GM13976 (cell line): Measurements from ENCODE around the gene CDON.

Experiments used
- DNase-seq: peaks from one replicate; pipeline ENCODE4 v3.0.0; 2012; ENCODE audit warnings: low spot score
- in situ Hi-C: fragments of 300-500 bp; cut with MboI; formaldehyde crosslinking; loops from one replicate; pipeline ENCODE4 v1.12.0; 2022; ENCODE audit warnings: low sequenced_read_pairs, mixed read lengths, inconsistent platforms; ENCODE audit not compliant: unreplicated experiment
- TF ChIP-seq, protein P1 (sequence below): IDR thresholded peaks from 2 replicates; pipeline ENCODE4 v1.5.1; 2012; ENCODE audit warnings: borderline replicate concordance, mild to moderate bottlenecking; ENCODE audit not compliant: insufficient read depth; ENCODE audit errors: extremely low read depth, missing control alignments, control extremely low read depth

Gene CDON

DNA sequence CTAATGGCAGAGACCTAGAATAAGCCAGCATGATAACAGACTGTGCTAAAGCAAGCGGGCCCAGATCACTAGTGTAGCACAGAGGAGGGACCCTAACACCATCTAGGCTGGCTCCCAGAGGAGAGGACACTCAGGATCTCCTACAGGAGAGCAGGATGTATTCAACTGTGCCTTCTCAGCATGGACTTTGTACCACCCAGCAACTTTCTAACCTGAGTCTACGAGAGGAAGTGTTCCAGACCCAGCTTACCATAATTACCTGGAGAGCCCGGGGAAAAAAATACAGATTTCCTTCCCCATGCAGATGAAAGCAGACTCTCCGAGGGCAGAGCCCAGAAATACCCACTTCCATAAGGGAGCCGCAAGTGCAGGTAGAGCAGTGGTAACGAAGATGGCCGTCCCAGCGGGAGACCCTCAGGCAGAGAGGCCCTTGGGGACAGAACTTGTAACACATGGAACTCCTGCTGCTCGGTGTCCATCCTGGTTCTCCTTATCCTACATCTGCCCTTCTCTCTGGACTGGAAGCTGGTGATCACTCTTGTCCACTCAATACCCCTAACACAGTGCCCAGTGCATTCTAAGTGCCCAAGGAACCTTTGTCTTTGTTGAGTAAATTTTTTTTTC, 138.2 kb downstream of the CDON start:
- no peak for DNase-seq
- TF ChIP-seq, protein P1, sequence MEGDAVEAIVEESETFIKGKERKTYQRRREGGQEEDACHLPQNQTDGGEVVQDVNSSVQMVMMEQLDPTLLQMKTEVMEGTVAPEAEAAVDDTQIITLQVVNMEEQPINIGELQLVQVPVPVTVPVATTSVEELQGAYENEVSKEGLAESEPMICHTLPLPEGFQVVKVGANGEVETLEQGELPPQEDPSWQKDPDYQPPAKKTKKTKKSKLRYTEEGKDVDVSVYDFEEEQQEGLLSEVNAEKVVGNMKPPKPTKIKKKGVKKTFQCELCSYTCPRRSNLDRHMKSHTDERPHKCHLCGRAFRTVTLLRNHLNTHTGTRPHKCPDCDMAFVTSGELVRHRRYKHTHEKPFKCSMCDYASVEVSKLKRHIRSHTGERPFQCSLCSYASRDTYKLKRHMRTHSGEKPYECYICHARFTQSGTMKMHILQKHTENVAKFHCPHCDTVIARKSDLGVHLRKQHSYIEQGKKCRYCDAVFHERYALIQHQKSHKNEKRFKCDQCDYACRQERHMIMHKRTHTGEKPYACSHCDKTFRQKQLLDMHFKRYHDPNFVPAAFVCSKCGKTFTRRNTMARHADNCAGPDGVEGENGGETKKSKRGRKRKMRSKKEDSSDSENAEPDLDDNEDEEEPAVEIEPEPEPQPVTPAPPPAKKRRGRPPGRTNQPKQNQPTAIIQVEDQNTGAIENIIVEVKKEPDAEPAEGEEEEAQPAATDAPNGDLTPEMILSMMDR = no peak
- in situ Hi-C loops = loop anchor here (10.0 kb wide), 1 partner anchor 270 kb away; no protein-coding TSS in a partner anchor

DNA sequence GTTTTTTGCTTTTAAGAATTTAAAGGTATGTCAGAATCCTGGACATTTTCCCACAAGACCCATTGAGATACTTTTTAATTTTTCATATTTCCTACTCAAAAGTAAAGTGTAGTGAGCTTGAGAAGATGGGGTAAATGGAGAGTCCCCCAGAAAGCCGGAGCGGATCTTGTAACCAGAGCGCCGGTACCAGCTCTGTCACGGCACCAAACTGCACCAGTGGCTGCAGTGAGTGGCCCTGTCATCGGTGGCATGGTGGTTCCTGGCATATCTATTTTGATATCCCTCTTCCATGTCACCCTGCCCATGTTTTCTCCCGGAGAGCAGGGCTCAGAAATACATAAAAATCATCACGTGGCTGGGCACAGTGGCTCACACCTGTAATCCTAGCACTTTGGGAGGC, 139.0 kb downstream of the CDON start:
- in situ Hi-C loops = loop anchor here (10.0 kb wide), 1 partner anchor 271 kb away; no protein-coding TSS in a partner anchor

GRCh38 chr11:125923012-125923579, 139.6 kb downstream of the CDON start:
- in situ Hi-C loops = loop anchor here (10.0 kb wide), 1 partner anchor 272 kb away; no protein-coding TSS in a partner anchor
- TF ChIP-seq, protein P1 = peak; percentile 66
- peak; percentile 78 for DNase-seq

More for the DNA sequence above, 139.0 kb downstream of the CDON start:
- TF ChIP-seq, protein P1 = no peak
- no peak for DNase-seq

- DNase-seq = no peak
- TF ChIP-seq, protein P1 = no peak
- in situ Hi-C loops = loop anchor here (10.0 kb wide), 1 partner anchor 273 kb away; no protein-coding TSS in a partner anchor
These were observed 140.5 kb downstream of the CDON start for GRCh38 chr11:125922156-125922555.

- in situ Hi-C loops = loop anchor here (10.0 kb wide), 1 partner anchor 274 kb away; no protein-coding TSS in a partner anchor
- no peak for DNase-seq
These were observed 141.6 kb downstream of the CDON start for GRCh38 chr11:125921042-125921441.

DNA sequence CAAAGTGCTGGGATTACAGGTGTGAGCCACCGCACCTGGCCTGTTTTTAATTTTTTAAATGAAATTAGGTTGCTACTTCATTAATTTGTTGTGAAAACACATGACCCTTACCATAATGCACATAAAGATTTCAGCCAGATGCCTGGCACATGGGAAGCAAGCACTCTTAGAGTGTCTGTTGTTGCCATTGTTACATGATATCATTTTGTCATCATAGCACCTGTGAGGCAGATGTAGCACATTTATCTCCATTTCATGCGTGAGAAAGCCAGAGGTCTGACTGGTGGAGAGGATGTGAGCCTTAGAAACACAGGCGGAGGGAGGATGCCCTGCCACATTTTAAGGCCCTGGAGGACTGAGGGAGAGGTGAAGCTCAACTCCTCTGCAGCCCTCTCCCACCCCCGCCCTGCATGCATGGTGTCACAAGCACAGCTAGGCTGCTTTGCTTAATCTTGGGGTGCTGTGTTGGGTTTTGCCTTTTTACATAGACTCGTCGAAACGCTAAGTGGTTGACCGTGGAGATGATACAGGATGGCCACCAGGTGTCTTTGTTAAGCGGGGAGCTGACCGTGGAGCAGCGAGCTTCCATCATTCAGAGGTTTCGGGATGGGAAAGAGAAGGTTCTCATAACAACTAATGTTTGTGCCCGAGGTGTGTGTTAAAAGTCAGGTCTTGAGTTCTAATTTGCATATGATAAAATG, 144.4 kb downstream of the CDON start:
- TF ChIP-seq, protein P1 = no peak
- in situ Hi-C loops = no loop called here
- no peak for DNase-seq

More at GRCh38 chr11:125921042-125921441, 141.6 kb downstream of the CDON start:
- TF ChIP-seq, protein P1 = no peak
